ENCODE measurements around the gene ADAMTS14. TPM values are rescaled to one million over a fixed set of nuclear protein-coding genes. Genes with fewer than 3 reads are reported as not detected.

Gene ADAMTS14
- total RNA-seq, 1 experiment from 2014 or later: 1.9 TPM

DNA sequence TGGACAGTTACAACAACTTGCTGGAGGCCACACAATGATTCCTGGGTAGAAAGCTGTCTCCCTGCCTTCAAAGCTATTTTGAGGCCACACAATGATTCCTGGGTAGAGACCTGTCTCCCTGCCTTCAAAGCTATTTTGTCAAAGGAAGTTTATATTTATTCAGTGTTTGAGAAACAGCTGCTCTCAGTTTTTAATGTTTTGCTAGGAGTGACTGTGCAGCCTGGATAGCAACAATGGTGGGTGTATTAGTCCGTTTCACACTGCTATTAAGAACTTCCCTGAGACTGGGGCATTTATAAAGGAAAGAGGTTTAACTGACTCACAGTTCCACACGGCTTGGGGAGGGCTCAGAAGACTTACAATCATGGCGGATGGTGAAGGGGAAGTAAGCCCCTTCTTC is 139.6 kb downstream of the ADAMTS14 start:
- no peaks in the 10 kb centered on the region for H4K20me1 ChIP-seq (ENCODE audit: insufficient read depth)
- no peaks in the 10 kb centered on the region for H3K27me3 ChIP-seq (ENCODE audit: insufficient read depth, low read depth)
- H3K27ac ChIP-seq: no peak overlapping the region
- no peak overlapping the region for H2AFZ ChIP-seq
- no peaks in the 10 kb centered on the region for H3K36me3 ChIP-seq (ENCODE audit: low read depth)
- BruUV-seq (replicated peaks): no TSS peak
- no peak for DNase-seq
- CTCF ChIA-PET: interaction anchor here (0.9 kb wide), 1 partner anchor 76 kb away, joined by 5 read pairs; no protein-coding TSS in a partner anchor
- H3K4me2 ChIP-seq: no peak overlapping the region
- intact Hi-C loops (cut with micrococcal nuclease; ENCODE audit: unreplicated experiment): no loop called here
- peaks cover 36% of the 10 kb centered on the region for H3F3A ChIP-seq (ENCODE audit: insufficient read depth, low read depth)
- H3K4me3 ChIP-seq: no peak overlapping the region
- no peak for TF ChIP-seq EZH2 (IDR thresholded peaks at IDR 0.05; ENCODE audit: low read depth)
- TF ChIP-seq CTCF (conservative IDR thresholded peaks at IDR 0.05): no peak
- H3K79me2 ChIP-seq (ENCODE audit: low read depth): peaks cover 3% of the 10 kb centered on the region; the same call in 1 of the 2 replicates
- H3K4me1 ChIP-seq (replicated peaks; ENCODE audit: insufficient read depth): peaks cover 45% of the 10 kb centered on the region
- POLR2A ChIA-PET (ENCODE audit: unreplicated experiment): no interaction called here
- H3K9me3 ChIP-seq (ENCODE audit: insufficient read depth, low read depth): no peaks in the 10 kb centered on the region
- H3K9me2 ChIP-seq (ENCODE audit: insufficient read depth): no peaks in the 10 kb centered on the region

Other genes starting within 250 kb of the ADAMTS14 start
- not detected in 2 replicates for gene NODAL, start 230.8 kb upstream of the ADAMTS14 start, total RNA-seq (2021)
- 5.2 and 7.5 TPM in 2 replicates for gene PALD1, start 193.7 kb upstream of the ADAMTS14 start, total RNA-seq (2021)
- not detected in 2 replicates for gene PRF1, start 69.8 kb upstream of the ADAMTS14 start, total RNA-seq (2021)
- gene TBATA, start 112.9 kb downstream of the ADAMTS14 start, total RNA-seq (2021): not detected in 2 replicates
- 96.9 and 141 TPM in 2 replicates for gene SGPL1, start 143.4 kb downstream of the ADAMTS14 start, total RNA-seq (2021)
- 128 and 164 TPM in 2 replicates for gene PCBD1, start 216.1 kb downstream of the ADAMTS14 start, total RNA-seq (2021)